ENCODE results near the gene ABCA12.

- no peak for TF ChIP-seq CTCF (IDR thresholded peaks at IDR 0.05; ENCODE audit: low read length)
- no peak for TF ChIP-seq EZH2 (IDR thresholded peaks at IDR 0.05; ENCODE audit: borderline replicate concordance, low read length)
These were observed 11.5 kb upstream of the ABCA12 start for GRCh38 chr2:215149894-215150293.
